HT1080 (cell line): ENCODE measurements around the gene MAPRE3. TPM values are rescaled to one million over a fixed set of nuclear protein-coding genes. Genes with fewer than 3 reads are reported as not detected.

Source experiments
- DNase-seq: peaks from one replicate; pipeline ENCODE4 v3.0.0-alpha.2; 2015; ENCODE audit warnings: low read depth
- total RNA-seq: library from RNA; depleted of rRNA; stranded (reverse); fragments of >200 nt; shearing (Covaris generic); gene quantifications from 2 replicates; pipeline ENCODE4 v1.2.3, GENCODE V29; 2014

The MAPRE3 gene
- total RNA-seq, 1 experiment from 2014 or later = 5.4 TPM

DNA sequence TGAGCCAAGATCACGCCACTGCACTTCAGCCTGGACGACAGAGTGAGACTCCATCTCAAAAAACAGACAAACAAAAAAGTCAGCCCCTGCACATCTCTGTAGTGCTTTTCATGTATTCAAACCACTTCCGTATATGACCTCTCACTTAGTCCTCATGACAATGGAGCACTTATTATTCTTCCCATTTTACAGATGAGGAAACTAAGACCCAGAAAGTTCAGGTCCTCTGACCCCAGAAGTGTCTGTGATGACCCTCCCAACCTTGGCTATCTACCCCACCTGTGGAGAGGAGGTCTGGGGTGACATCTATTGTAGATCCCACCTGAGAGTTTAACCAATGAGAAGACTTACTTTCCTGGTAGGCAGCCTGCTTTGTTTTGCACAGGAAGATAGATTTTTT is 21.6 kb upstream of the MAPRE3 start:
- no peak for DNase-seq

DNA sequence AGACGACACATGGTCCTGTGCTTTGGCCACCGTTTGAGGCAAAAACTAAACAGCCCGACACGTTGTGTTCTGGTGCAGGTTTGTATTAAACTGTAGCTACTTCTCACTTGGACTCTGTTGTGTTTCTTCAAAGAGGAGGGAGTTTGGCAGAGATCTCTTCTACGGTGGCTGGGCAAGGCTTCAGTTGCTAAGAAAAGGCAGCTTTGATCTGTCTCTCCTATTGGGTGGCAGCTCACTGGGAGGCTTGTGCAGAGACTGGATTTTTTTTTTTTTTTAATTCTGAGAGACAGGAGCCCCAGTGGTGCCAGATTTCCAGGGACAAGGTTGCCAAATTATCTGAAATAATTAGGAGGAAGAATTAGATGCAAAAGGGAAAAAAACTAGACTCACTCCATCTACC is 20.2 kb upstream of the MAPRE3 start:
- DNase-seq = no peak

DNA sequence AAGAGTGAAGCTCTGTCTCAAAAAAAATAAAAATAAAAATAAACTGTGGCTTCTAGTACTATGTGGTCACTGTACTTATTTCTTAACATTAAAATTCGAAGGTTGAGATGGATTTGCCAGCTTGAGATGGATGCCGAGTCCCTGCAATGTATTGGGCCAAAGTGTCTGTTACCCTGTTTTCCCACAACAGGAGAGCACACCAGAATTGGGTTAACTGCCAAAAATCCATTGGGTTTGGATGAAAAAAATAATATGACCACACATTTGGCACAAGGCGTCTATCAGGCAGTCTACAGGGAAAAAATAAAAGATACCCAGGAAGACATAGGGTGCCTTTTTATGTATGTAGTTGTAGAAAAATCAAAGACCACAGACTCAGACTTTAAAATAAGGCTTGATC is 19.2 kb upstream of the MAPRE3 start:
- DNase-seq = no peak

DNA sequence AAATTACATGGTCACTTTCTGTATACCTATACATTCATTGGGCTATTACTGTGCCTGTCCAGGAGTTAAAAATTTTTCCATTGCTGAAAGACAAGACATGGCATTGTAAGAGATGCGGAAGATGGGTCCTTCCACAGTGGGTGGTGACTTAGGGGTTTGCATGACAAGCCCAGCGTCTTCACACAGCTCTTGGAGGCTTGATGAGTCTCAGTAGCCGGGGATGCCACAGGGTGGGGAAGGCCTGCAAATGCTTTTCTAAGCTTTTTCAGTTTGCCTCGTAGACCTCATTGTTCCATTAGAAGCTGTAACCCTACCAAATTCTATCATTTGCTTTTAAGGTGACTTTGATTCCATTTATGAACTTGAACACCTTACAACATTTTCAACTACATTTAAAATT is 18.1 kb upstream of the MAPRE3 start:
- DNase-seq = no peak

DNA sequence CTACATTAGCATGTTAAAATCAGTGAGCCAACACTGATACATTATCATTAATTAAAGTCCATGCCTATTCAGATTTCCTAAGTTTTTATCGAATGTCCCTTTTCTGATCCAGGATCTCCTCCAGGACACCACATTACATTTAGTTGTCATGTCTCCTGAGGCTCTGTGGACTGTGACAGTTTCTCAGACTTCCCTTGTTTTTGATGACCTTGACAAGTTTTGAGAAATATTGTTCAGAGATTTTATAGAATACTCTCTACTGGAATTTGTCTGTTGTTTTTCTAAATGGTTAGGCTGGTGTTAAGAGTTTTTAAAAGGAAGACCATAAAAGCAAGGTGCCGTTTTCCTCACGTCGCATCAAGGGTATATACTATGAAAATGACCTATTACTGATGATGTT is 16.3 kb upstream of the MAPRE3 start:
- DNase-seq = no peak

DNA sequence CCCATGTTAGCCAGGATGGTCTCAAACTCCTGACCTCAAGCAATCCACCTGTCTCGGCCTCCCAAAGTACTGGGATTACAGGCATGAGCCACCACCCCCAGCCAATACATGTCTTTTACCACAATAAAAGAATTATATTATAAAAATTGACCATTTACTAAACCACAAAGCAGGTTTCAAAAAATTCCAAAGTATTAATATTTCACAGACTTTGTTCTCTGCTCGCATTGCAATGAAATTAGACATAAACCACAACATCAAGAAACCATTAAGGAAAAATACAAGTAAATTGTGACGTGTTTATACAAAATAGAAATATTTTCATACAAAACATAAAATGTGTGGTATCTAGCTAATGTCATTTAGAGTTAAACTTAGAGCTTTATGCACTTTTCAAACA is 13.4 kb upstream of the MAPRE3 start:
- no peak for DNase-seq

DNA sequence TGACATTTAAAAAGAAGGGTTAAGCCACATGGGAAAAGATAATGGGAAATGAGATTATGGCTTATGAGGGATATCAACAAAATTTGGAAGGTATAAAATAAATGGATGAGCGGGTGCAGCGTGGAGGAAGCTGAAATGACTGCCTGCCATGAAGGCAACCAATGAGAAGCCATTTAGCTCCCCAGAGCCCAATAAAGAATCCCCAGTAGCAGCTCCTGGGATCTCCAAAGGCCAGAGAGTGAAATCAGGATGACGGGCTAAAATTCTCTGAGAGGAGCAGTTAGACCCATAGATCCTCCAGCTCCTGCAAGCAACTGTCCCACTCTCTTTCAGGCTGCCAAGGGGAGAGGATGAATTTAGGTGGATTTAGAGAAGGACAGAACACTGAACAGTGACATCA is 12.9 kb upstream of the MAPRE3 start:
- no peak for DNase-seq

DNA sequence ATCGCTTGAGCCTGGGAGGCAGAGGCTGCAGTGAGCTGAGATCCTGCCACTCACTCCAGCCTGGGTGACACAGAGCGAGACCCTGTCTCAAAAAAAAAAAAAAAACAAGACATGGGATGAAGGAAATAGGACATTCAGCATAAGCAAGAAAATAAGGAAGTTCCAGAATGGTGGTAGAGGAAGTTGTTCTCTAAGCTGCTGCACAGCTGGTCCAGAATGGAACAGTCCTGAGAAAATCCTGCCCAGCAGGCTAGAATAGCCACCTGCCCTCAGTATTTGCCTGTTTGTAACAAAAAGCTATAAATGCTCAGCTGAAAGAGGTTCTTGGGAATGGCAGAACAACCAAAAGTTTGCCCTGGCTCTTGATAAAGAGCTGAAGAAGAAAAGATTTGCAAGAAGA is 11.1 kb upstream of the MAPRE3 start:
- no peak for DNase-seq

DNA sequence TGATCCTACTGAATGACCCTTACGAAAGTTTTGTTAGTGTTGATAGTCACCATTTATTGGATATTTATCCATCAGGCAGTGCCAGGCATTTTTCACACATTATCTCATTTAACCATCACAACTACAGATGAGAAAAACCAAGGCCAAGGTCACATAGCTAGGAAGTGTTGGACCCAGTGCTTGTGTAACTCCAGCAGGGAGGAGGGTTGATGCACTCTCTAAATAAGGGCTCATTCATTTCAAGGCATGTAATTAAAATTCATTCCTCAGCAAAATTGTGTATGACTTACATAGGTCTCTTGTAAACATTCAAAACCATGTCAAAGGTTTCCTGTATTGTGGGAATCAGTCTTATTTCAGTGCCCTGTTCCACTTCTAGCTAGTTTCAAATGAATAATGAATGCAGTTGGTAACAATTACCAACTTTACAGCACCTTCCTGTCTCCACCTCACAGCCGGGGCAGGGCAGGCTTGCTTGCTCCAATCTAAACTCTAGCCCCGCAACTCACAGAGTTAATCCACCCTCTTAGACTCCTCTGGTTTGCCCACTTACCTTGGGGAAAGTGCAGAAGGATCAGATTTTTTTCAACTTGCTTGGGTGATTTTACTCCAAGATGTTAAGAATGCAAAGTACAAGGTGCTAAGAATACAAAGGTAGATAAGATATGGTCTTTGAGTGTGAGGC is 5.8 kb upstream of the MAPRE3 start:
- no peak for DNase-seq

DNA sequence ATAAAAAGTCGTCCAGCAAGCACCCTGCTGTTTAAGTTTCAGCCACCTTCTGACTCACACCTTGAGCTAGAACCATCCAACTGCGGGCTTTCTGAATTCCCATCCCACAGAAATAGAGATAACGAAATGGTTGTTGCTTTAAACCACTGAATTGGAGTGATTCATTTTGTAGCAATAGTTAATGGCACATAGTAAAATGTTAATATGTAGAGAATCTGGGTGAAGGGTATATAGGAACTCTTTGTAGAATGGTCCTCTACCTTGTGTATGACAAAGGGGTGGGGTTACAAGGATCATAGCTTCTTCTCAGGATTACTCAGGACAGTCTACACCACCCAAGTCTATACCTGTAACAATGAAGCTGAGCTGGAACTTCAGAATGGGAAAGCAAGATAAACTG is 2.4 kb upstream of the MAPRE3 start:
- peak; percentile 35 for DNase-seq

DNA sequence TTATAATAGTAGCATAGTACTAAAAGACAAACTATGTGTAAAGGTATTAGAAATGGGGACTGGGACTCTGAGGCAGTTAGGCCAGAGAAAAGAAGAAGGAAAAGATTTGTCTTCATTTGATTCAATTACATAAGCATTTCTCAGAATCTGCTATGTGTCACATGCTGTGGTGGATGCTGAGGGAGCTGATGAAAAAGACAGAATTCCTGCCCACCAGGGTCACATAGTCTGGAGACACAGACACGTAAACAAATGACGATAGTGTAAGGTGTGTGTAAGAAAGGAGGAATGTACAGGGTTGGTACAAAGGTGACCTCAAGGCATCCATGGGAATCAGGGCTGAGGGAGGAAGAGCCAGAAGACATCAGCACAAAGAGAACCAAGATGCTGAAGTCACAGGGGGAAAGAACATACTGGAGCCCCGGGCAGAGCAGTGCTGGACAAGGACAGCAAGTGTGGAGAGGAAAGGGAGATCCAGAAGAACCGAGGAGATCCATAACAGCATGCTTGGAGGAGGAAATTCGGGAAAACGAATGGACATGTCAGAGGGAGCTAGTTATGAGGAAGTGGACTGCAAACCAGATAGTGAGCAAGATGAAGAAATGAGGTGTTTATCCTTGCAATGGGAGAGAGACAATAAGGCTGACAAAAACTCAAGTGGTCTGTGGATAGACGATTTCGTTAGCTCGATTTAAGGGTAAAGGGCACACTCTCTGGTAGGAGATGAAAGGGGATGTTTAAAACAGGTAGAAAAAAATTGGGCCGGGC is 1.2 kb upstream of the MAPRE3 start:
- peak; percentile 17 for DNase-seq

DNA sequence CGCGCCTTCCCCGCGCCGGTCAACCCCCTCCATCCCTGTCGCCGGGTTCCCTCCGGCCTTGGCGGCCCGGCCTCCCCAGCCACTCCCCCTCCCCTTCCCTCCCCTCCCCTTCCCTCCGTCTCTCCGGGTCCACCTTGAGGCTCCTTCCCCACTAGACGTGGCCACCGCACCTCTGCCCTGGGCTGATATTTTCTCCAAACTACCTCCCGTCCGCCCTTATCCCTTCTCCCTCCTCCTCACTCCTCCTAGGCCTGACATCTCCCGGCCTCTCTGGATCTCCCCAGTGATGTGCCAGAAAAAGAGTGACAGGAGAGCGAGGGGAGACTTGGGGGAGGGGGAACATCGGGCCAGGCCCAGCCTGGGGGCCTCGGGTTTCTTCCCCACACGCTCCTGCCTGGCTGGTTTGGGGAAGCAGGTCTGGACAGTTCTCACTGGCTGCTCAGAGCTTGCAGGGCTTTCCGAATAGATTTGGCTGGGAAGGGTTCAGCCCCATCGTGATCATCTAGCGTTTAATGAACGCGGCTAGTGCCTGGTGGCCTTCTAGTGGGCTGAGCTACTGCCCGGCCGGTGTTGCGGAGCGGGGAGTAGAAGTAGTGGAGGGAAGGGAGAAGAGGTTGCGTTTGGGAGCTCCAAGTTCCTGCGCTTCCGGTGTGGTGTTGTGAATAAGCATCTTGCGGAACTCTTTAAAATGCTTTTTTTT is 641 bp downstream of the MAPRE3 start:
- DNase-seq = peak; percentile 44

DNA sequence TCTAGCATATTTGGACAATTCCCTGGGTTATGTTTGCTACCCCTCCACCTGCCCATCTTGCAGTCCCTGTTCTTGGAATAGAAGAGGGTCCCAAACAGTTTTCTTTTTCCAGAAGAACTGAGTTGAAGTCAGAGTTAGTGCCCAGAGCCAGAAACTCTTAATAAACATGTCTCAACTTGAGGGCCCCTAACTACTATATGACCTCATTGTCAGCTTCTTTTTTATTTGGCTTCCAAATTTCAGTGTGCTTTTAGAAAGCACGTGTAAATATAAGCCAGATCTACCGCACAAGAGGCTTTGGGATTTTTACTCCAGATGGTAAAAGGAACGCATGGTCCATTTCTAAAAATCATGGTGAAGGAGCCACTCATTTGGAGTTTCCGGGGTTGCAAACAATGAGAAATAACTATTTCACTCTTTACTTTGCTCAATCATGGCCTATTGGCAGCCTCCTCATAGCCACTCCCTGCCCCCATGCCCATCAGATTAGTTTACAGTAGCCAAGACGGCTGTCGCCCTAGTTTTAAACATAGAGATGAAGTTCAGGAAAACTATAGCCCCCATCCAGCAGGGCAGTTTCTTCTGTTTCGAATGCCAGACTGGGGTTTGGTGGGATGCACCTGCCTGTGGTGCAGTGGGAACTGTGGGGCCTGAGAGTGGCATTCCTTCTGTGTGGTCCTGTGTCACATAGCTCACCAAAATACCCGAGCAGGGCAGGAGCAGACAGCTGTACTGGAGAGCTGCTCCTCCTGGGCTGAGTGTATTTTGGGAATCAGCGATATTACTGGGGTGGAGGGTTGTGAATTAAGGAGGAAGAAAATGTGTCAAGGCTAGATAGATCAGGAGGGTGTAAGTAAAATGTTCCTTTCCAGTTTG is 1.7 kb downstream of the MAPRE3 start:
- no peak for DNase-seq

DNA sequence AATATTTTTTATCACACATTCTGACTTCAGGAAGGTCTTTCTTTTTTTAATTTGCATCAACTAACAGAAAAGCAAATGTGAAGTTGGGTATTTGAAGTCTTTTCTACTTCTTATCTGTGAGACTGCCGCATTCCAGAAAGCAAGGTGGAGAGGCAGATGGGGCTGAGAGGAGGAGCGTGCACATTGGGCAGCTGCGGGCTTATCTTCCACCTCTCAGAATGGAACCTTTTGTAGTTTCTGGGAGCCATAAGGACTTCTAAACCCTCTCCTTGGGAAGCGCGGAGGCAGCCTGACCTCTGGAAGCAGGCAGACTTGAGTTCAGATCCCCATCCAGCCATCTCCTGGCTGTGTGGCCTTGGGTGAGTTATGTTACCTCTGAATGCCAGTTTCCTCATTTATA is 3.9 kb downstream of the MAPRE3 start:
- no peak for DNase-seq

DNA sequence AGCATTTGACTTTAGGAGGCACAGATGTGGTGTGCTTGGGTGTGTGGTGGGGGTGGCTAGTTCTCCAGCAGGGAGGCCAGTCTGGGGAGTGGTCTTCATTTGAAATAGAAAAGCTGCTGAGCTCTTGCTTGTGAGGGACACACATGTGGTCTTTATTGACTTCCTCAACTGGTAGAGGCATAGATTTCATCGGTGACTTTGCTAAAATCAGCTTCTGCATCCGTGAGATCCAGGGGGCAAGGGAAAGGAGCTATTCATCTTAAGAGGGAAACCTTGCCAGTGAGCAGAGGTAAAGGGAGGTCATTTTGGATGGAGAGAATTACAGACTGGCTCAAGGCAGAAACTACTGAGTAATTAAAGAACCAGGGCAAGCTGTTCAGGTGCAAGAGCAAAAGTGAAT is 4.7 kb downstream of the MAPRE3 start:
- no peak for DNase-seq

DNA sequence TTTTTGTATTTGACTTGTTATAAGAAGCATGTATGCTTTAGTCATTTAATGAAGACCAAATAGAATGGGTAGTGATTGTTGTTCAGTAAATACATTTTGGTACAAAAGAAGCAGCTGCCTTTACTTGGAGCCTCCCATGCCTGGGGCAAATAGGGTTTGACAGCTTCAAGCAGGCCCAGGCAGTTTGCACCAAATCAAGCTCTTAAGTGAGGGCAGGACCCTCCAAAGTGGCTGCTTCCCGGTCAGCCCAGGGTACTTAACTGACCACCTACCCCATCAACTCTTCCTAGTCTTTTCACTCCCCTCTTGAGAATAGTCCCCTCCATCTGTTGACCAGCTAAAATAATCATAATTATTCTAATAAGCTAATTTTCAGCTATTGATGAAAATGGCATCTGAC is 5.2 kb downstream of the MAPRE3 start:
- DNase-seq = no peak

DNA sequence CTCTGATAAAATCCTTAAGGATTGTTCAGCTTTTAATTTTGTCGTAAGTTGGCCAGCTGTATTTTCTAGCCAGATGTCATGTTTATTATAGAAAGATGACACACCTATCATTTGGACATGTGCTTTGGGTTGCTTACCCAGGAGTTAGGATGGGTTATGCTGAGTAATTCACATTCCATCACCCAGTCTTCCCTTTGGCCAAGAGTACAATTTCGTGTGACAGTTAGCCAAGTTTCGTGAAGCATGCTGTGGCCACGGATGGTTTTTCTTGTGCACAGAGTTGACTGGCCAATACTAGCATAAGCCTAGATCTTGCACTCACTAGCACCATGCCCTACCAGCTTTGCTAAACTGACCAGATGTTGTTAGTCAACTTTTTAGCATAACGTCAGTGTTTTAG is 5.8 kb downstream of the MAPRE3 start:
- DNase-seq = no peak

DNA sequence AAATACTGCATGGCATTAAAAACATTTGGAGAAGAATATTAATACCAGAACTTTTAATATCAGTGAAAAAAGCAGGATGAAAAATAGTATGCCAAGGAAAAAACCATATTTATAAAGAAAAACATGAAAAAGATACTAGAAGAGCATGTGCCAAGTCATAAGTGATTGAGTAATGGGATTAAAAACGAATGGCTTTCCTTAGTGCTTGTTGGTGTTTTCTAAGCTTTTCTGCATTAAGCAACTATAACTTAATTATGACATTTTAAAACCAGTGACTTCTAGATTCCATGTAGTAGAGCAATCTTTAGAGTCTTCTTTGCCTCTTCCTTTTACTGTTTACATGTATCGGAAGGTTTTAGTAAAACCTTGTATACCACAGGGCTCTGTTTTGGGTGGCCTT is 6.6 kb downstream of the MAPRE3 start:
- no peak for DNase-seq

DNA sequence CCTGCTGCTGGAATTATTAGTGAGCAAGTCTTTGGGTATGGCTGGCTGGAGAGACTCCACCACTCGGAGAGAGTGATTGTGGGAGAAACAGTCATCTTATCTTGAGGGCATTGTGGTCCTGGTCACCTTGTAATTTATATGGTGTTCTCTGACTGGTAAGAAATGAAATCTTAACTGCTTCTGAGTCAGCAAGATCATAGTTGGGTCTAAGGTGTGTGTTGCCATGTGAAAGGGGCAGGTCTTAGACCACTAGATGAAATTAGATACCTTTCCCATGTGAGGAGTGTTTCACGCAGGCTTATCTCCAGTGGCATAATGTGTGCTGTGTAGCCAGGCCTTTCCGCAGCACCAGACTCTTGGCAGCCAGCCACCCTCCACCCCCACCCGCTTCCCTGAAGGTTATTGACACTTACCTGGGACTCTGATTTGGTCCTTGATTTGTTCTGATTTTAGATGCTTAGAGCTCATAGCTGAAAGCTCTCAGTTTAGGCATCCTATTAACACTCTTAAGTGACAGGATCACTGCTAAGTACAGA is 7.7 kb downstream of the MAPRE3 start:
- peak; percentile 39 for DNase-seq

DNA sequence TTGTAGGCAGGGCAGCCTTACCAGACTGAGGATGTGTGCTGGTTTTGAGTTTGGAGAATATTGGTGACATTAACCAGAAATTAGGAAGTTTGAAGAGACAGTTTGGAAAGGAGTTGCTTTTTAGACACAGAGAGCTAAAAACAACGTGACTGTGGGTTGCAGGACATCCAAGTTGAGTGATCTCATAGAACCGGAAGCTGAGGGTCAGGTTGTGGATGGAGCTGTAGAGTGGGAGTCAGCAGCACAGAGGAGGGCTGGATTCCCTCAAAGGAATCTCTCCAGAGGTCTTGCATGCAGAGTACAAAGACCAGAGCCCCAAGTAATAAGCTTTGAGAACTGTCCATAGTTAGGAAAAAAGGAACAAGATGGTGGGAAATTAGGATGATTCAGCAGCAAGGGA is 9.3 kb downstream of the MAPRE3 start:
- DNase-seq = peak; percentile 65

DNA sequence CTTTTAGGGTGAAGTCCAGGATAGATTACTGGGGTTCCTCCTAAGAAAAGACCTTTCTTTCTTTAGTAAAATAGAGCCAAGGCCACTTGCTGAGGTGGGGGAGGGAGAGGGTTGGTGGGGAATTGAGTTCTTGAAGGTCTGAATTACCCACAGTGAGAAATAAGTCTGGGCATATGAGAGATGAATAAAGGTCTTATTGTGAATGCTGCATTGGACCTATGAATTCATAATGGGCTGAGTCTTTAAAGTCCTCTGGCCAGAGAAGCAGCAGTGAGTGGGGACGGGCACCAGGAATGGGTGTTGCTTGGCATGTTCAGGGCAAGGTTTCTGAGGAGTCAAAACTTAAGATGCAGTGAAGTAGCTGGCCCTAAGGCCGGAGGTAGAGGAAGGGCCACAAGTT is 10.5 kb downstream of the MAPRE3 start:
- DNase-seq = no peak
